ENCODE measurements around the gene EFCAB6.

The EFCAB6 gene

DNA sequence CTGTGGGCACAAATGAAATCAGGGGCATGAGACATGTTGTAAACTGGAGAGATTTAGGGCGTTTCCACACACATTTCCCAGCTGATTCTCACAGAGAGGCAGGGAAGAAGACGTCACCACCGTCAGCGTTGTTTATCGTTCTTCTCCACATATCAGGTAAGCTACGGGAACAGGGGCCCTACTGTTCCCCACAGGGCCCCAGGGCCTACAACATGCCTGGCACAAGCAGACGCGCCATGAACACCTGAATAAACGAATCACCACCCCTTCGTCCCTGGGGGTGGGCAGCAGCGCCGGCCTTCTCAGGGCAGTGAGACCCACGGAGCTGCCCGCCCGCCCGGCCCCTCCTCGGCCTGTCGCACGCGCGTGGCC, 342 bp downstream of the EFCAB6 start:
- DNase-seq, result no peak

GRCh38 chr22:43802897-43803495, 9.1 kb downstream of the EFCAB6 start:
- no peak for DNase-seq

GRCh38 chr22:43800970-43801369, 11.1 kb downstream of the EFCAB6 start:
- no peak for DNase-seq

DNA sequence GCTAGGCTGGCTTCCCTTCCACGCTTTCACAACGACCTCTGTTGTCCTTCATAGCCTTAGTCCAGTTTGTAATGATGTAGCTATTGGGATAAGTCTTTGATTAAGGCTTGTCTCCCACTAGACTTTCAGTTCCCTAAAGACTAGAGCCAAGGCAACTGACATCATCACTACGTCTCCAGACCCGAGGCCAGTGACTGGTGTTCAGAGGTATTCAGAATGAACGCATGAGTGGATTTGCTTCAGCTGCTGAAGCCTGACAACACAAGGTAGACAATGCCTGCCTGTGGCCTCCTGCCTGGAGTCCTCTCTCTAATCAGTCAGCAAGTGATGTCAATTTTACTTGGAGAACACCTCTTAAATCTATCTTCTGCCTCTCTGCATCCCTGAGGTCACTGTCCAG, 13.6 kb downstream of the EFCAB6 start:
- no peak for DNase-seq

- peak; percentile 18 for DNase-seq
These were observed 15.5 kb downstream of the EFCAB6 start for GRCh38 chr22:43796567-43796966.

DNA sequence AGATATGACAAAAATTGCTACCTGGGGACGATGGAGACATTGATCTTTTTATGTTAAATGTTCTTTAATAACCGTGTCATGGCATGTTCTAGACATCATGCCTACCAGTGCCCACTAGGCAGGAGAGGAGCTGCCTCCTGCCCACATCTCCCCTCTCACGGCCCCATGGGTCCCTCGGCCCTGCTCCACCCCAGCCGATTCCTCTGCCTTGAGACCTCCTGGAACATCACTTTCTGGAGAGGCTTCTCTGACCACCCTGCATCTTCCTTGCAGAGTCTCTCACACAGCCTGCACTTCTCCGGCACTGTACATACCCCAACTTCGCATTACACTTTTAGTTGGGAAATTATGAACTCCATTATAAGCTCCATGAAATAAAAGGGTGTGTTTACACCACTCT, 16.8 kb downstream of the EFCAB6 start:
- no peak for DNase-seq

- no peak for DNase-seq
These were observed 19.2 kb downstream of the EFCAB6 start for GRCh38 chr22:43792905-43793304.

DNA sequence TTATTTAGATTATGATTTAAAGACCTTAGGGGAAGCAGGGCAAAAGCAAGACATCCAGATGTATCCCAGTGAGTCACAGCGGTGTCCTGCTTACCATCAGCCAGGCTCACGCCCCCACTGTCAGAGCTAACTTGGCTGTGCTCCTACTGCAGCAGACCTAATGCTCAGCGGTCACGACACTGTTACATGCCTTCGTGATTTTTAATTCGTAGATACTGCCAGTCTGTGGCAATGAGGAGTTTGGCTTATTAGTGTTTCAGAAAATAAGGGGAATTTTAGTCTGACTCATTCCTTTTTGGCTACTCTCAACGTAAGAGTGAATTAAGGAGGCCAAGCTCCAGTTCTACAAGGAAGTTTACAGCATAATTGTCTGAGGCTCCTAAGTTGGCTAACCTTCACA, 22.7 kb downstream of the EFCAB6 start:
- DNase-seq, result no peak

- no peak for DNase-seq
These were observed 28.3 kb downstream of the EFCAB6 start for GRCh38 chr22:43783777-43784176.

DNA sequence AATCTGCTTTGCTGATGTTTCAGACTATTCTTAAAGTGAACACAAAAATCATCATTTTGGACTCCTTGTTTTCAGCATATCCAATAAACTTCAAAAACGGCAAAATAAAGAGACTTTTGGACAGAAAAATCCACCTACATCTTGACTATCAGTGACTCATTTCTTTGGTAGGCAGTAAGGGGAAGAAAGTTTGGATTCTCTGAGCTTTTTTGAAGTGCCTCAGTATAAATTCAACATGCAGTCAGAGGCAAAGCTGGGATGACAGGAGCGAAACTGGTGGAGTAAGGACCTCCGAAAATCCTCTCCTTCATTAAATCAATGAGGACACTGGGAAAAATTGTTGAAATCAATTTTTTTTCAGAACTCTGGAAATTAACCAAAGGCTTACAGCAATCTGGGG, 29.7 kb downstream of the EFCAB6 start:
- DNase-seq, result no peak

DNA sequence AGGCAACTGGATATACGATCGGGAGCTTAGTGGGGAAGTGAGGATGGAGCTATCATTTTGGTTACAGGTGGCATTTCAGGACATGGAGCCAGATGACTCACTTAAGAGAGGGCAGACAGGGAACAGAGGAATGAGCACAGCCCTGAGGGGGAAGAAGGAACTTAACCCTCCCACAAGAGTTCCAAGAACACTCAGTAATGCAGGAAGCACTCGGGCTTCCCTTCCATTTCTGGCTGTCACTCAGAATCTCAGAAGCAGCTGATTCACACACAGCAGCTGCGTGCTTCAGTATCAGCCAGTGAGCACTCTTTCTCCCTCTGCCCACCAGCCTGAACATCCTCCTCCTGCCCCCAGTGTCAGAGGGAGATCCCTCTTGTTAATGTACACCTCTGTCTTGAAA, 34.8 kb downstream of the EFCAB6 start:
- no peak for DNase-seq

GRCh38 chr22:43776081-43776670, 35.9 kb downstream of the EFCAB6 start:
- no peak for DNase-seq

DNA sequence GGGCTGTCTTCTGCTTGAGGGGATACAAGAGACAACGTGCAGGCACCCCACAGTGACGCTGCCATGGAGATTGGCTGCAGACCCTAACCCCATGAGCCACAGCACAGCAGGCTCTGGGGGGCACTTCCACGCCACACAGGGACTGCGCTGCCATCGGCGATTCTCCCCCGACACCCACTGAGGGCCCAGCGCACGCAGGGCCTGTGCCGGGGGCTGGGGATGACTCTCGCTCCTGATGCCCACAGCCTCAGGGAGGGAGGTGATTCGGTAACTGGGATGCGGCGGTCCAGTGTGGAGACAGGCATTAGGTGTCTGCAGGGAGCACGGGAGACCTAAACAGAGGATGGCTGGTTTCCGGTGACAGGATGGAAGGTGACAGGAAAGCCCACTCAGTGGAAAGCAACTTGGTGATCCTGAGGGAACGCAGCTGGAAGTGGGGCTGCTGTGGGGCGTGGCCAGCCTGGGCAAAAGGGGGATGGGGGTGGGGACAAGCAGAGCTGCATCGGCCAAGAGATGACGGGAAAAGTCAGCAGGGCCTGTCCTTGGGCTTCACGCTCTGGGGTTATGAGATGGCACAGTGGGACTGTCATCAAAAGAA, 37.7 kb downstream of the EFCAB6 start:
- no peak for DNase-seq

DNA sequence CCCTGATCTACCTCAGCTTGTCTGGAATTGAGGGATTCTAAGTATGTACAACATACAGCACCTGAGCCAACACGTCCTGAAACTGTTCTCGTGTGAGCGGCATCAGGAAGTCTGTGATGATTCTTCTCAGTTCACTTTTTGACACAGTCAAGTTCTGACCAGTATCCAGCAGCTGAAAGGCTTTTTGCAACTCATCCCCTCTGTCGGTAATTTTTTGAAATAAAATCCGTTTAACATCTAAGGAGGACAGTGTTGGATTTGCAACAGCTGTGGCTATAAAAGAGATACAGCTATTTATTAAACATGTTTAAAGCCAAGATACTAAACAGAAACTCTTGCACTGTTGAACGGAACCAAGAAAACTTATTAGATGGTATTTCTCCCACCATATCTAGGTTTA, 39.3 kb downstream of the EFCAB6 start:
- no peak for DNase-seq

DNA sequence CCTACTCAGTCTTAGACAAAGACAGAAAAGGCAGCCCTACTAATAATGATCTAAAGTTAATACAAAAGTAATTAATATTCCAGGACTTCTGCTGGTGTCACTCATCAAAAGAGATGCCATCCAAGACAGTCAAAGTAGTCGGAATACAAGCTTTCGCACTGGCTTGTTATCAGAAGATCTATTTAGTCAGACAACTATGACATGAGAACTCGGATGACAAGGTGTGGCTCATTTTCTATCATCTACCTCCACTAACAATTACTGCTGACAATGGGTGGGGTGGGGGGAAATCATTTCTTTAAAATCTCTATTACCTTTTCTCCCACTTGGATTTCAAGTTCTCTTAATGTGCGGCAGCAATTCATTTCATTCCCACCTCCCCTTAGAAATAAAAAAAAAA, 56.7 kb downstream of the EFCAB6 start:
- DNase-seq, result no peak

- DNase-seq, result no peak
These were observed 57.1 kb downstream of the EFCAB6 start for GRCh38 chr22:43755011-43755410.

GRCh38 chr22:43754176-43754575, 57.9 kb downstream of the EFCAB6 start:
- no peak for DNase-seq

- no peak for DNase-seq
These were observed 58.4 kb downstream of the EFCAB6 start for GRCh38 chr22:43753688-43754087.

DNA sequence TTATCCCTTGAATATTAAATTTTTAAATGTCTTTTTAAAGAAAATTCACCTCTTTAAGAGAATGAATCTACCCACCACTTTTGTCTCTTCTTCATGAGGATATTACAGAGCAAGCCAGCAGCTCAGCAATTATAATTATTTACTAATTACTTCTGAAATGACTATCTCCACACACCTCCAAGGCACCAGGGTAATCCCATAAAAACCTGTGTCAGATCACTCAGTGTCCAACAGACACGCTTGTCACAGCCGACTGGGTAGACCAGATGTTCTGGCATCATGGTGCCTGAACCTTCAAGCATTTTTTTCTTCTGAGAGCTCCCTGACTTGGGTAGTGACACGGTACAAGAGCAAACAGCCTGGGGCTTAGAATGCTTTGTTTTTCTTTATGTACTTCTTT, 61.4 kb downstream of the EFCAB6 start:
- no peak for DNase-seq

DNA sequence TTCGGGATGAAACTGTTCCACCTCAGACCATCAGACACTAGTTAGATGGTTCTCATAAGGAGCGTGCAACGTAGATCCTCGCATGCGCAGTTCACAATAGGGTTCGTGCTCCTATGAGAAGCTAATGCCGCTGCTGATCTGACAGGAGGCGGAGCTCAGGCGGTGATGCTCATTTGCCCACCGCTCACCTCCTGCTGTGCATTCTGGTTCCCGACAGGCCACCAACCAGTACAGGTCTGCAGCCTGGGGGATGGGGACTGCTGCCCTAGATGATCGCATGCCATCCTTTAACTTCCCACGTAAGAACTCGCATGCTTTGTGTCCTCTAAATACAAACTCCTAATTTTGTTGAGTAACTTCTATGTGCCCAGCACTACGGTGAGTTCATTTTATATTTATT, 62.6 kb downstream of the EFCAB6 start:
- no peak for DNase-seq

- DNase-seq, result no peak
These were observed 64.2 kb downstream of the EFCAB6 start for GRCh38 chr22:43747877-43748276.

GRCh38 chr22:43747058-43747457, 65.0 kb downstream of the EFCAB6 start:
- DNase-seq, result no peak

- no peak for DNase-seq
These were observed 66.2 kb downstream of the EFCAB6 start for GRCh38 chr22:43745783-43746356.

DNA sequence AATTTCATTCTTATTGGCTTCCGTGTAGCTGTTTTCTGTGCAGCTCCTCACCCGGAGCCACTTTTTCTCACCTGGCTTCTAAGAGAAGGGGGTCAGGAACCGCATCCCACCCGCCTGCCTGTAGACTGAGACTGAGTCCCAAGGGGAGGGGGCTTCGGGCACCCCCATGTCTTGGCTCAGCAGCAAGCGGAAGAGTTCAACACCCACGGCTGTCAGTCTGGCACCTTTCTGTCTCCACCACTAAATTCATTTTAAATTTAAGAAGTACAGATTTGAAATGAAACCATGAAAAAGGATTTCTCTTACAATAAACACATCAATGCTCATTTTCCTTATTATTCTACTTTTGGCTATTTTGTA, 66.7 kb downstream of the EFCAB6 start:
- no peak for DNase-seq
